ENCODE data around the gene KDELR1.
A peak's percentile ranks its signal among the peaks of the same experiment; 100 is the strongest.

The KDELR1 gene

DNA sequence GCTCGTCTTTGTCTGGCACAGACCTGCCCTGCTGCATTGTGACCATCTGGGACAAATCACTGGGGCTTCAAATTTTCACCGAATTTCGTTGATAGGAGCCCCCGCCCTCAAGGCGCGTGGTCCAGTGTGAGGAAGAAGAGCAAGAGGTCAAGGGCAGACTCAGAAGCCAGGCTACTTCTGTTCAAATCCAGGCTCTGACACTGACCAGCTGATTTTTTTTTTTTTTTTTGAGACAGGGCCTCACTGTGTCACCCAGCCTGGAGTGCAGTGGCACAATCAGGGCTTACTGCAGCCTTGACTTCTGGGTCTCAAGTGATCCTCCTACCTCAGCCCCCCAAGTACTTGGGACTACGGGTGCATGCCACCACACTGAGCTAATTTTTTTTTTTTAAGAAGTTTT lies 20.0 kb downstream of the KDELR1 start:
- no peak for DNase-seq (ENCODE audit: low read depth in 2 of 2)

DNA sequence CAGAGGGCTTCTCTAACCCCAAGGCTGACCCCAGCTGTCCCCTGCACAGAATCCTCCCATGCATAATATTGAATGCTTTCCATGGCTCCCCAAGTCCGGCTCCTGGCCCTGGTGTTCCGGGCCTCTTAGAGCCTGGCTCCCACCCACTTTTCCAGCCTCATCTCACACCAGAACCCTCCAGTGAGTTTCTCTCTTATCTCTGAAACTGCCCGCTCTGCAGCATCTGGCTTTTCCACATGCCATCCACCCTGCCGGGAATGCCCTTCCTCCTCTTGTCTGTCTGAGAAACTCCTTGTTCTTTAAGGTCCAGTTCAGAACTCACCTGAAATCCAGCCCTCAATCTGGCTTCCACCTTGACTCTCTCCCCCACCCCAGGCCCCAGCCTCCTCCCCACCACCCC lies 20.4 kb downstream of the KDELR1 start:
- no peak for DNase-seq (ENCODE audit: low read depth in 2 of 2)

DNA sequence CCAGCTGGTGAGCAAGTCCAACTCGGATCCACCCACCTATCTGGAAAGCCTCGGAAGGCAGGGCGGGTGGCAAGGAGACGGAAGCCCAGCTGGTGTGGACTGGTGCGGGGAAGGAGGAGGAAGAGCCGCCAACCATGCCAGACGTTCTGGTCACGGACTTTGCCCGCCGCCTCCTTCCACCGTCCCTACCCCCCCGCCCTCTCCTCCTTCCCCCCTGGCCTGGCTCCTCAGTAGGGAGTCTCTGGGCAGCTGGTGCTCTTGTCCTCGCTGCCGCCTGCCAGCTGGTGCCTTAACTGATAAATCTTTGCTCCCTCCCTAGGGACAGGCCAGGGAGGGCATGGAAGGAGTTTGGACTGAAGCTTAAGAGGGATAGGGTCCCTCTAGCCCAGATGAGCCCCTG lies 22.4 kb downstream of the KDELR1 start:
- DNase-seq (ENCODE audit: low read depth in 2 of 2), result no peak

DNA sequence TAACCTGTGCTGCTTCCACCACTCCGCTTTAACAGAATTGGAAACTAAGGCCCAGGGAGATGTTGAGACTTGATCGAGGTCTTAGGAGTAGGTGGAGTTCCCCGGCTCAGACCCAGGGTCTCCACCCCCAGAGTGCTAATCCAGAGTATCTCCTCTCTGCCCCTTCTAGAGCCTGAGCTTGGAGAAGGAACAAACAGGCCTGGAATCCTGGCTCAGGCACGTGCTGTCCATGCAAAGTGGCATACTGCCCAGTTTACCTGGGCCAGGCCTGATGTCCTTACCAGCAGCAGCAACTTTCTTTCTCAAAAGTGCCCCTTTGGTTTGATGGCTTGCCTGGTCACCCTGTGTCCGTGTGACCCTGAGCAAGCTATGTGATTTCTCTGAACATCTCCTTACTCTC lies 23.5 kb downstream of the KDELR1 start:
- DNase-seq (ENCODE audit: low read depth in 2 of 2), result no peak

GRCh38 chr19:48365602-48366001 lies 25.7 kb downstream of the KDELR1 start:
- DNase-seq (ENCODE audit: low read depth in 2 of 2), result no peak

DNA sequence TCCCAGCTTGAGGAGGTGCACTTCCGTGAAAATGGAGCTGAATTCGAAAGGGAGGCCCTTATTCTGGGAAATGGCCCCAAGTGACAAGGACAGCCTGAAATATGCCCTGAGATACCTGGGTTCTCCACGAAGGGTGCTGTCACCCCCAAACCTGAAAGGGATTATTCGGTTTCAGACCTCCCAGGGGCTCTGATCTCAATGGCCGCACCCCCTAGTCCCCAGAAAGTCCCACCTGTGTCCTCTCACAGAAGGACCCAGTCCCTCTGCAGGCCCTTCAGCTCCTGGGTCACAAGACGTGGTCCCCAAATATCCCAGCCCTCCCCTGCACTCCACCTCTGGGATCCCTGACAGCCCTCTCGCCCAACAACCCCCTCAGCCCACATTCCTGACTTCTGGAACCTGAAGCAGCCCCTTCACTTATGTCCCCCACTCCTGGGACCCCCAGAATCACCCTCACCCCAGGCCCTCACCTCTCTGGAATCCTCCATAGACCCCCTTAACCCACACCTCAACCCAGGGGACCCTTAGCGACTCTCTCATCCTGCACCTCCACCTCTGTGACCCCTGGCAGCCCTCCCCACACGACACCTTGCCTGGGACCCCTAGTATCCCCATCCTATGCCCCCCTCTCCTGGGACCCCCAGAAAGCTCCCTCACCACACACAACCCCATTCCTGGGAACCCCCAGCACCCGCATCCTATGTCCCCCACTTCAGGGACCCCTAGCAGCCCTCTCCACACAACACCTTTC lies 26.6 kb downstream of the KDELR1 start:
- DNase-seq (ENCODE audit: low read depth in 2 of 2), result no peak

DNA sequence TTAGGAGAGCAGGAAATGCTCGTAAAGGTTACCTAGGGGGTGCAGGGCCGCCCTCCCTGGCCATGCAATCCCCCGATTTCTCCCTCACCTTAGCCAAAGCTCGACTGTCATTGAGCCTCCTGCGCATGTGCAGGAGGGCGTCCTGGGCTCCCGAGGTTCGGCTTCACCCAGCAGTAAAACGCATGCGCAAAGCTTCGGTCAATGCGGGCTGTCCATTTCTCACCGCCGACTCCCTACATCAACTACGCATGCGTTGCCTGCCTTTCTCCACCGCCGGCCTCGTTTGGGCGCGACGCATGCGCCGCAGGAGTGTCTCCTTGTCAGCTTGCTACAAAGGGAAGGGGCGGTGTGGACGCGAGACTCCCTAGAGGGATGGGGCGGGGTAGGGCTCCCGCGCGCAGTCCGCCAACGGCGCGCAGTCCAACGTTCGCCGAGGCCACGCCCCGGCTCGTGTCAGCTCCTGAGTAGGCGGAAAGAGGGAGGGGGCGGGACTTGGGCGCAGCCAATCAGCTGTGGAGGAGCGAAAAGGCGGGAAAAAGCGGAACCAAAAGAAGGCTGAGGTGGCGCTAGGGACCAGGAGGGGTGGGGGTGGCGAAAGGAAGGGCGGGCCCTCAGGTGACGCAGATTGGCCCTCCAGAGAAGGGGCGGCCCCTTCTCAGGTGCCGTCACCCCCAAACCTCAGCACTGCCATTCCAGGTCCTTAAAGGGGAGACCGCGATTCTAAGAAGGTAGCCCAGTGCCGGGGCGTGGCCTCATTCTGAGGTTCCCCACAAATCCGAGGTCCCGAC lies 27.3 kb downstream of the KDELR1 start, which contains the start of the genes SYNGR4 and TMEM143:
SYNGR4 (plus strand) TSS at position 558 of the 788 bp plus-strand sequence. CDS start 1,476 bp downstream, outside the sequence.
TMEM143 (minus strand) TSS at position 131 of the 788 bp plus-strand sequence; CDS start at position 111, 20 bp downstream.
- peak; percentile 97 to 98 for DNase-seq (ENCODE audit: low read depth in 2 of 2)

GRCh38 chr19:48363500-48363809 lies 27.9 kb downstream of the KDELR1 start:
- no peak for DNase-seq (ENCODE audit: low read depth in 2 of 2)

GRCh38 chr19:48362716-48363499 lies 28.4 kb downstream of the KDELR1 start:
- peak; percentile 74 to 85 for DNase-seq (ENCODE audit: low read depth in 2 of 2)

DNA sequence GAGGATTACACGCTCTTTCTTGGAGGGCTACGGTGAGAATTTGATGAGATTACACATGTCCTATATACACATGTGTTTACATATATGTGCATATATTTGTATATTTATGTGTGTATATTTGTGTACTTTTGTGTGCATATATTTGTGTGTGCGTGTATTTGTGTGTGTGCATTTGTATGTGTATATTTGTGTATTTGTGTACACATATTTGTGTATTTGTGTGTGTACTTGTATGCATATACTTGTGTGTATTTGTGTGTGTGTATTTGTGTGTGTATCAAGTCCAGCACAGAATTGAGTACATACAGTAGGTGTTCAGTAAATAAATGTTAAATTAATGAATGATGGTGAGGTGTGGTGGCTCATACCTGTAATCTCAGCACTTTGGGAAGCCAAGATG lies 29.4 kb downstream of the KDELR1 start:
- DNase-seq (ENCODE audit: low read depth in 2 of 2), result no peak

- no peak for DNase-seq (ENCODE audit: low read depth in 2 of 2)
Observed at GRCh38 chr19:48359123-48359522, 32.2 kb downstream of the KDELR1 start.

DNA sequence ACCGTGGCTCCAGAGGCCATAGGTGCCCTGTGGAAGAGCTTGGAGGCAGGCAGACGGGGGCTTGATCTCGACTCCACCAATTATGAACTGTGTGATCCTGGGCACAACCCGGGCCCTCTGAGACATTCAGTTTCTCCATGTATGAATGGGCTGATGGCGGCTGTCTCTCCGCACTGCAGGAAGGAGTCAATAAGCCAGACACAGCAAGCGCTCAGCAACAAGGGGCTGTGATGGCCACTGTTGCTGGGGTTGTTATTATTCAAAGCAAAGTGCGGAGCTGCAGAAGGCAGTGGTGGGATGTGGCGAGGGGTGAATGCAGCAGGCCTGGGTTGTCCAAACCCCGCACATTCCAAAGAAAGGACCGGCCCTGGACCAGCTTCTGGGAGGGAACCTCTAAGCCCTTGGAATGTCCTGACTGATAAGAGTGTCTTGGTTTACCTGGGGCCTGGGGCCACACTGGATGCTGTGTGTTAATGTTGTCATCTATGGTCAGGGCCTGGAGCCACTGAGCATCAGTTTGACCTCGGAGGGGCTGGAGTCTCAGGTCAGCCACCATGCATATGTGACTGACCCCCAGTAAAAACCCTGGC lies 35.9 kb downstream of the KDELR1 start:
- DNase-seq (ENCODE audit: low read depth in 2 of 2), result no peak

DNA sequence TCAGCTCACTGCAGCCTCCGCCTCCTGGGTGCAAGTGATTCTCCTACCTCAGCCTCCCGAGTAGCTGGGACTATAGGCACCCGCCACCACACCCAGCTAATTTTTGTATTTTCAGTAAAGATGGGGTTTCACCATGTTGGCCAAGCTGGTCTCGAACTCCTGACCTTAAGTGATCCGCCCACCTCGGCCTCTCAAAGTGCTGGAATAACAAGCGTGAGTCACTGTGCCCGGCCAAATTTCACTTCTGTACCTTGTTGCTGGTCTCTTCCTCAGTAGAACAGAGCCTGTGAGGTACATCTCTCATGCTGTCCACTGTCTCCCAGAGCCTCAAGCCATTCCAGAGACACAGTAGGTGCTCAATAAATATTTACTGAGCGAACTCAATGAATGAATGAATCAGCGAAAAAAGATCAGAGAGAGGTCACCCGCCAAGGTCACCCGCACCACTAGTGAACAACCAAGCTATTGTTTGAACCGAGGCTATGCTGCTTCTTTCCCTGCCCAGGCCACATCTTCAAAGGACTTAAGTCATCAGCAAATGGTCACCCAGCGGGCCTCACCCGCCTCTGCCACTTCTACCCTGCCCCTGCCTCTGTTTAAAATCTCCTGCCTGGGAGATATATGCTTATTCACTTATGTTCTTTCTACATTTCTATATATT lies 36.9 kb downstream of the KDELR1 start:
- DNase-seq (ENCODE audit: low read depth in 2 of 2), result no peak

DNA sequence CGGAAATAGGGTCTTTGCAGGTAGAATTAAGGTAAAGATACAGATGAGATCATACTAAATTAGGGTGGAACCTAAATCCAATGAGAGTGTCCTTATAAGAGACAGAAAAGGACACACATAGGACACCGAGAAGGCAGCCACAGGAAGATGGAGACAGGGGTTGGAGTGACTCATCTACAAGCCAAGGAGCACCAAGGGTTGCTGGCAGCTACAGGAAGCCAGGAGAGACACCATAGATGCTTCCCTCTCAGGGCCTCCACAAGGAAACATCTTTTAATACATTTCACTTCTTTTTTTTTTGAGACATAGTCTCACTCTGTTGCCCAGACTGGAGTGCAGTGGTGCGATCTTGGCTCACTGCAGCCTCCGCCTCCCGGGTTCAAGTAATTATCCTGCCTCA lies 37.7 kb downstream of the KDELR1 start:
- no peak for DNase-seq (ENCODE audit: low read depth in 2 of 2)

DNA sequence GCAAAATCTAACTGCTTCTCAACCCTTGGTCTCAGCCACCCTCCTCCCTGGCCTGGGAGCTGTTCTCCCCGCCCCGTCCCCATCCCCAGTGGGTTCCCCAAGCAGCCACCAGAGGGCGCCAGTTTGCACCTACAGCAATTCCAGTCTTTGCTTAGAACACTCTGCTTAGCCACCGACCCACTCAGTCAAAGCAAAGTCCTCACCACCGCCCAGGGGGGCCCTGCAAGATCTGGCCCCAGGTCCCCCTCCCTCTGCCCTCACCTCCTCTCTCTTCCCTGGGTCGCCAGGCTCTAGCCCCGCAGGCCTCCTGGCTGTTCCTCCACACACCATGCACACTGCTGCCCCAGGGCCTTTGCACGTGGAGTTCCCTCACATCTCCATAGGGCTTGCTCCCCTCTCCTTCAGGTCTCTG lies 40.0 kb downstream of the KDELR1 start:
- DNase-seq (ENCODE audit: low read depth in 2 of 2), result peak; percentile 56 to 66

GRCh38 chr19:48350856-48351255 lies 40.5 kb downstream of the KDELR1 start:
- DNase-seq (ENCODE audit: low read depth in 2 of 2), result no peak

DNA sequence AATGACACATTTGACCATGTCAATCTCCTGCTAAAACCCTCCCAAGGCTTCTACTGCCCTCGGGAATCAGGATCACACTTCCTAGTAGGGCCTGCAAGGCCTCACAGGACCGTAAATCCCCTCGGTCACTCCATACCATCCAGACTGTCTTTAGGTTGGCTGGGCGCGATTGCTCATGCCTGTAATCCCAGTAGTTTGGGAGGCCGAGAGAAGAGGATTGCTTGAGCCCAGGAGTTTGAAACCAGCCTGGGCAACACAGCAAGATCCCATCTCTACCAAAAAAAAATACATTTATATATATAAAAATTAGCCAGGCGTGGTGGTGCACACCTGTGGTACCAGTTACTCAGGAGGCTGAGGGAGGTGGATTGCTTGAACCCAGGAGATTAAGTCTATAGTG lies 42.6 kb downstream of the KDELR1 start:
- DNase-seq (ENCODE audit: low read depth in 2 of 2), result no peak

DNA sequence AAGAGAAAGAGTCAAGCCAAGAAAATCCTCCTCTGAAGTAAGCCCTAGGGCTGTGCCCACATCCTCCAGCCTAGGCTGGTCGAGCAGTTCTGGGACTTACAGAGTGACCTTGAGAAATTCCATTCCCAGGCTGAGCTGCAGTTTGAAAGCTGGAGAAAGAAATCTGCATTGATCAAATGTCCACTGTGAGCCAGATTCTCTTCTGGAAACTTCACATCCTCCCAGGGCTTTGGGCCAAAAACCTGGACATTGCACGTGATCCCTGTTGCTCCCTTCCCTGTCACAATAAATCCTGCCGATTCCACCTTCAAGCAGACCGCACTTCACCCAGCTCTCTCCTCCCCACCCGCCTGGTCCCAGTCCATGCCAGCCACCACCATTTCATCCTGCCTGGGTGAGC lies 43.3 kb downstream of the KDELR1 start:
- no peak for DNase-seq (ENCODE audit: low read depth in 2 of 2)

DNA sequence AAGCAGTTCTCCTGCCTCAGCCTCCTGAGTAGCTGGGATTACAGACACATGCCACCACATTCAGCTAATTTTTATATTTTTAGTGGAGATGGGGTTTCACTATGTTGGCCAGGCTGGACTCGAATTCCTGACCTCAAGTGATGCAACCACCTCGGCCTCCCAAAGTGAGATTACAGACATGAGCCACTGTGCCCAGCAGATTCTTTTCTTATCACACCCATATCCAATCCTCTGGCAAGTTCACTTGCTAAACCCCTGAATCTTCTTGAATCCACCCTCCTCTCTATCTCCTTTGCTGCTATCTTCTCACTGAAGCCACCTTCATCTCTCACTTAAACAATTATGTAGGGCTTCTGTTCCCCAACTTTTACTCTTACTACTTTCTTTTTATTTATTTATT lies 45.2 kb downstream of the KDELR1 start:
- DNase-seq (ENCODE audit: low read depth in 2 of 2), result no peak

DNA sequence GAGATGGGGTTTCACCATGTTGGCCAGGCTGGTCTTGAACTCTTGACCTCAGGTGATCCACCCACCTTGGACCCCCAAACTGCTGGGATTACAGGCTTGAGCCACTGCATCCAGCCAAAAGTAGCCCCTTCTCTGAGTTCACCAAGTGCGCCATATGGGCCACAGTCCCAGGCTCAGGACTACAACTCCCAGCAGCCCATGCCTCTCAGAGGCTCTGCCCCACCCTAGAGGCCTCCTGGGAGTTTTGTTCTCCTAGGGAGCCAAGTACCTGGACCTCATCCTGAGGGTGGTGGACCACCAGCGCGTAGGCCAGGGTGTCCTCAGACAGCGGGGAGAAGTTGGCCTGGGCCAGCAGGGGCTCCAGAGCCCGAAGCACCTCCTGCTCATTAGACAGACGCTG lies 46.5 kb downstream of the KDELR1 start:
- DNase-seq (ENCODE audit: low read depth in 2 of 2), result no peak

GRCh38 chr19:48342841-48343540 lies 48.4 kb downstream of the KDELR1 start:
- no peak for DNase-seq (ENCODE audit: low read depth in 2 of 2)

All from stimulated activated CD8-positive, alpha-beta memory T cell treated with anti-CD3 and anti-CD28 coated beads, Interleukin-7, amount 100 ng/mL, for 4 hours (primary cell).